Measurements from ENCODE around the gene ECM2.

- TF ChIP-seq ZBTB38 (CRISPR knock-in tag; IDR thresholded peaks at IDR 0.05) (no peak), PRDM15 (CRISPR knock-in tag; IDR thresholded peaks at IDR 0.05) (no peak), TCF7L2 (IDR thresholded peaks at IDR 0.05; ENCODE audit: low read depth, low read length) (no peak), ATF6 (CRISPR knock-in tag; conservative IDR thresholded peaks at IDR 0.05) (no peak), EP300 (IDR thresholded peaks at IDR 0.05; ENCODE audit: low read depth in 2 of 2, low read length in 2 of 2) (no peak), EP300 (CRISPR knock-in tag; IDR thresholded peaks at IDR 0.05; ENCODE audit: borderline replicate concordance) (no peak)
These were observed 68.7 kb downstream of the ECM2 start for GRCh38 chr9:92467041-92467440.

All from HepG2 (cell line).